ENCODE measurements around the gene CDK19.

- peak; percentile 77 for TF ChIP-seq CTCF (IDR thresholded peaks at IDR 0.05)
- no peak for TF ChIP-seq ZFX (IDR thresholded peaks at IDR 0.05; ENCODE audit: borderline replicate concordance)
Observed at GRCh38 chr6:110618591-110619267, 196.5 kb downstream of the CDK19 start.

Measured in 22Rv1 (cell line).